Mesothelial cell of epicardium (in vitro differentiated cells): ENCODE data around the gene TADA1. TPM values are rescaled to one million over a fixed set of nuclear protein-coding genes. Genes with fewer than 3 reads are reported as not detected.

Source experiments
- DNase-seq, 2 experiments: peaks; one replicate each; pipeline ENCODE4 v3.0.0; 2021; ENCODE audit warnings: low spot score in 2 of 2; ENCODE audit not compliant: unreplicated experiment in 2 of 2
- H3K27ac Mint-ChIP-seq: 2 replicates; pipeline ENCODE4 v1.8.0; 2021; ENCODE audit warnings: mixed read lengths
- H3K27me3 Mint-ChIP-seq: 2 replicates; pipeline ENCODE4 v1.8.0; 2021; ENCODE audit warnings: low read depth, mixed read lengths
- H3K36me3 Mint-ChIP-seq: 2 replicates; pipeline ENCODE4 v1.8.0; 2021; ENCODE audit warnings: mixed read lengths
- H3K4me1 Mint-ChIP-seq: 2 replicates; pipeline ENCODE4 v1.8.0; 2021; ENCODE audit warnings: mixed read lengths
- H3K4me3 Mint-ChIP-seq: 2 replicates; pipeline ENCODE4 v1.8.0; 2021; ENCODE audit warnings: mild to moderate bottlenecking, moderate library complexity, mixed read lengths
- H3K9me3 Mint-ChIP-seq: 2 replicates; pipeline ENCODE4 v1.8.0; 2021; ENCODE audit warnings: mixed read lengths
- total RNA-seq: library from RNA; stranded (reverse); gene quantifications from 3 replicates; pipeline ENCODE4 v1.2.1, GENCODE V29; 2021
- TF ChIP-seq, protein P1 (sequence below): fragments of 200-600 bp; sonication (generic); IDR thresholded peaks from one replicate; pipeline ENCODE4 v1.5.0; 2021; ENCODE audit warnings: antibody characterized with exemption; ENCODE audit not compliant: unreplicated experiment

The TADA1 gene
- total RNA-seq, 1 donor from 2014 or later, result 17.4 TPM

DNA sequence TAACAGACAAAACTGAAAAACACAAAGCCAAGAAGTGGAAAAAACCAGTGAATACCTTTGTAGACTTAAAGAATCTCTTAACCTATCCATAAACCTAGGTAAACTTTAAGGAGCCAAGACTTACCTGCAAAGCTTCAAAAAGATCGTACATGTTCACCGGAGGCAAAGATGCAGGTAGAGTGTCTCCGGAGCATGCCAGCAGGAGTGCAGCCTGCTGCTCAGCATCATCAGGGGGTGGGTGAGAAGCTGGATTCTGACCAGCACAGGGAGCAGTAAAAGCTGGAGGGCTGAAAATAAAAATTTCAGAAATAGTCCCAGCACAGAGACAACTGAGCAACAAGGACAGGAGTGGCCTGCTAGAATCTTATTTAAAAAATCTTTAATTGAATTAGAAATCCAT lies 18.1 kb downstream of the TADA1 start:
- no peak overlapping the region for H3K4me3 Mint-ChIP-seq
- H3K27me3 Mint-ChIP-seq, result no peaks in the 10 kb centered on the region
- TF ChIP-seq, protein P1, sequence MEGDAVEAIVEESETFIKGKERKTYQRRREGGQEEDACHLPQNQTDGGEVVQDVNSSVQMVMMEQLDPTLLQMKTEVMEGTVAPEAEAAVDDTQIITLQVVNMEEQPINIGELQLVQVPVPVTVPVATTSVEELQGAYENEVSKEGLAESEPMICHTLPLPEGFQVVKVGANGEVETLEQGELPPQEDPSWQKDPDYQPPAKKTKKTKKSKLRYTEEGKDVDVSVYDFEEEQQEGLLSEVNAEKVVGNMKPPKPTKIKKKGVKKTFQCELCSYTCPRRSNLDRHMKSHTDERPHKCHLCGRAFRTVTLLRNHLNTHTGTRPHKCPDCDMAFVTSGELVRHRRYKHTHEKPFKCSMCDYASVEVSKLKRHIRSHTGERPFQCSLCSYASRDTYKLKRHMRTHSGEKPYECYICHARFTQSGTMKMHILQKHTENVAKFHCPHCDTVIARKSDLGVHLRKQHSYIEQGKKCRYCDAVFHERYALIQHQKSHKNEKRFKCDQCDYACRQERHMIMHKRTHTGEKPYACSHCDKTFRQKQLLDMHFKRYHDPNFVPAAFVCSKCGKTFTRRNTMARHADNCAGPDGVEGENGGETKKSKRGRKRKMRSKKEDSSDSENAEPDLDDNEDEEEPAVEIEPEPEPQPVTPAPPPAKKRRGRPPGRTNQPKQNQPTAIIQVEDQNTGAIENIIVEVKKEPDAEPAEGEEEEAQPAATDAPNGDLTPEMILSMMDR, result no peak
- no peaks in the 10 kb centered on the region for H3K9me3 Mint-ChIP-seq
- H3K4me1 Mint-ChIP-seq, result peaks cover 2% of the 10 kb centered on the region
- DNase-seq, result no peak
- no peak overlapping the region for H3K27ac Mint-ChIP-seq
- peaks cover 49% of the 10 kb centered on the region for H3K36me3 Mint-ChIP-seq

DNA sequence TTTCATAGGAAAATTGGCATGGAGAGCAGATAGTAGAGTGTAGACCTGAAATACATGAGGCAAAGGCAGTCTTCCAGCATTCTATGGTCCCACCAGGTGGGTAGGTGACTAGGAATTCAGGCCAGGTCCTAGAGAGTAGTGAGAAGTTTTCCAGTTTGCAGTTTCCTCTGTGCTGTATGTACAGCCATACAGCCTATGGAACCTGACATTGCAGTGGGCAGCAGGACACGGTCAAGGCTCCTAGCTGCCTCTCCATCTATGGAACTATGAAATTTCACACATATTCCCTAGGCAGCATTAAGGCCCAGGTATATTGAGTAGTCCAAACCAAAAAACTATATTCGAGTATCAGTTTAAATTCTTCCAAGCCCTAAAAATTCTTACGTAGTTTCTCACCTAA lies 20.5 kb downstream of the TADA1 start:
- Mint-ChIP-seq H3K9me3 (no peaks in the 10 kb centered on the region), H3K36me3 (peaks cover 46% of the 10 kb centered on the region), H3K4me1 (peaks cover 2% of the 10 kb centered on the region), H3K27ac (no peak overlapping the region), H3K4me3 (no peak overlapping the region), H3K27me3 (no peaks in the 10 kb centered on the region)
- TF ChIP-seq, protein P1, result no peak
- DNase-seq, result no peak

DNA sequence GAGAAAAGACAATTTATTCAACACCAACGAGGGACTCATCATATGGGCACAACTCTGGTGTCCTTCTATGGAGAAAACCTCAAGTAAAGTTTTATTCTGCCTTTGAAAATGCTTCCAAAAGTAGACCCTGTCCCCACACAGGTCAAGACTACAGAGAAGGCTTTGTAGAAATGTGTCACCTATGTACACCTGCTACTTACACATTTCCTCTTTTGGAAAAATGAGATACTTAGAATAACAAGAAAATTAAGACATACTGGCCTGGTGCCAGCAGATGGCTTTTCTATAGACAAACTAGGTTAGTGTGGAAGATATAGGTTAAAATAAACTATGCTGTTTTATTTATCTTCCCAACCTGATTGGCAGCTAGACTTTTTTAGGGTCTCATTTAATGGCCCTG lies 23.1 kb downstream of the TADA1 start:
- TF ChIP-seq, protein P1, result no peak
- Mint-ChIP-seq H3K27ac (peak overlapping the region; percentile 59), H3K27me3 (no peaks in the 10 kb centered on the region), H3K4me3 (no peak overlapping the region), H3K4me1 (peaks cover 2% of the 10 kb centered on the region), H3K9me3 (no peaks in the 10 kb centered on the region), H3K36me3 (peaks cover 54% of the 10 kb centered on the region)
- DNase-seq, result no peak

DNA sequence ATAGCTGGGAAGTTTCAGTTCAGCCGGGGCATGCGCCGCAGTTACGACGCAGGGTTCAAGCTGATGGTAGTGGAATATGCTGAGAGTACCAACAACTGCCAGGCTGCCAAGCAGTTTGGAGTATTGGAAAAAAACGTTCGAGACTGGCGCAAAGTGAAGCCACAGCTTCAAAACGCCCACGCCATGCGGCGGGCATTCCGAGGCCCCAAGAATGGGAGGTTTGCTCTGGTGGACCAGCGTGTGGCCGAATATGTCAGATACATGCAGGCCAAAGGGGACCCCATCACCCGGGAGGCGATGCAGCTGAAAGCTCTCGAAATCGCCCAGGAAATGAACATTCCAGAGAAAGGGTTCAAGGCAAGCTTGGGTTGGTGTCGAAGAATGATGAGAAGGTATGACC lies 26.9 kb downstream of the TADA1 start:
- Mint-ChIP-seq H3K4me1 (peaks cover 9% of the 10 kb centered on the region), H3K36me3 (peaks cover 70% of the 10 kb centered on the region), H3K9me3 (no peaks in the 10 kb centered on the region), H3K4me3 (no peak overlapping the region), H3K27ac (no peak overlapping the region), H3K27me3 (no peaks in the 10 kb centered on the region)
- DNase-seq, result no peak
- TF ChIP-seq, protein P1, result no peak

DNA sequence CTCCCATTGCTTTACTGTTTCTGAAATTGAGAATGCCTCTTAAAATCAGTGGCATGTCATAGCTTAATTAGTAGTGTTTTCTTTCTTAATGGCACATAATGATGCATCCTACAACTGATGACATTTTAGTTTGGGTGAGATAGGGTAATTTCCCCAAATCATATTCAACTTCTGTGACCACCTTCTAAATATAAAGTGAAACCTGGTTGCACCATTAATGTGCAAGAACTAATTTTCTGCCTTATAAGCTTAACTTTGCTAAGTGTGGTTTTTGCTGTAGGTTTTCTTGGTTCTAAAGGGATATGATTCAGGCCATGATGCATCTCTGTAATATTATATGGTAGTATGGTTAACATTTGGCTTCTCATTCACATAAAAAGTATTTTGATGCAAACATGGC lies 27.9 kb downstream of the TADA1 start:
- H3K4me3 Mint-ChIP-seq, result no peak overlapping the region
- peaks cover 17% of the 10 kb centered on the region for H3K4me1 Mint-ChIP-seq
- no peak overlapping the region for H3K27ac Mint-ChIP-seq
- no peaks in the 10 kb centered on the region for H3K9me3 Mint-ChIP-seq
- no peaks in the 10 kb centered on the region for H3K27me3 Mint-ChIP-seq
- H3K36me3 Mint-ChIP-seq, result peaks cover 61% of the 10 kb centered on the region
- TF ChIP-seq, protein P1, result no peak
- DNase-seq, result no peak

DNA sequence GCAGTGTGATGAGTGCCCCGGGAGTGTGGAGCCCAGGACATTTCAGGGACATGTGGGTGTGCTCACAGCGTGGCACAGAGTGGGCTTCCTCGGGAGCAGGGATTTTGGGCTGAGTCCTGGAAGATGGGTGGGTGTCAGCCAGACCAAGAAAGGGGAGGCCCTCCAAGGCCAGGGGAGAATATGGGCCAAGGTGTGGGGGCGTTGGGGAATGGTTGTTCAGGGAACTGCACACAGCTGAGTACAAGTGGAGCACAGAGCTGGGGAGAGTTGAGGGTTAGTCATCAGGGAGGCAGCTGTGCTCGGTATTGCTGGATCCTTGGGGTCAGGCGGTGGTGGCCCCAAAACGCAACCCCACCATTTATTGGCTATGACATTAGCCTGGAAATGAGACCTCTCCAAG lies 31.3 kb downstream of the TADA1 start:
- no peak overlapping the region for H3K4me3 Mint-ChIP-seq

More for the DNA sequence above, 31.3 kb downstream of the TADA1 start:
- TF ChIP-seq, protein P1, result no peak
- Mint-ChIP-seq H3K4me1 (peaks cover 36% of the 10 kb centered on the region), H3K27ac (peak overlapping the region; percentile 85), H3K36me3 (peaks cover 46% of the 10 kb centered on the region), H3K9me3 (no peaks in the 10 kb centered on the region), H3K27me3 (no peaks in the 10 kb centered on the region)
- no peak for DNase-seq
